ENCODE measurements around the gene UBE2F. TPM values are rescaled to one million over a fixed set of nuclear protein-coding genes. Genes with fewer than 3 reads are reported as not detected.

Gene UBE2F
- total and polyA plus RNA-seq, 12 donors, result 26.8 to 101 (median 54.5) TPM

- intact Hi-C loops (cut with DNase I), result no loop called here
- no peak overlapping the region for H3K27ac ChIP-seq
- no peaks in the 10 kb centered on the region for H3K9me3 ChIP-seq (replicated peaks in 1 of 3)
- H3K4me1 ChIP-seq (replicated peaks in 1 of 2), result no peaks in the 10 kb centered on the region
- no peak overlapping the region for H3K4me3 ChIP-seq
- WGBS, 4 donors, result 93 to 98% (median 97%) methylated on average over 3 of the region's 3 CpGs
- no peaks in the 10 kb centered on the region for H3K27me3 ChIP-seq
- DNase-seq, result no peak
- H3K36me3 ChIP-seq (replicated peaks in 1 of 2), result no peaks in the 10 kb centered on the region
- TF ChIP-seq POLR2A (IDR thresholded peaks at IDR 0.05), result no peak
- no peak for TF ChIP-seq CTCF (IDR thresholded peaks at IDR 0.05)
Measured at GRCh38 chr2:238004077-238004830, 37.4 kb downstream of the UBE2F start.

- no peak overlapping the region for H3K27ac ChIP-seq
- H3K27me3 ChIP-seq, result no peaks in the 10 kb centered on the region
- H3K9me3 ChIP-seq (replicated peaks in 1 of 3), result no peaks in the 10 kb centered on the region
- no peak overlapping the region for H3K4me3 ChIP-seq
- no peaks in the 10 kb centered on the region for H3K36me3 ChIP-seq (replicated peaks in 1 of 2)
- DNase-seq, result no peak
- no peak for TF ChIP-seq CTCF (IDR thresholded peaks at IDR 0.05)
- TF ChIP-seq POLR2A (IDR thresholded peaks at IDR 0.05), result no peak
- H3K4me1 ChIP-seq (replicated peaks in 1 of 2), result no peaks in the 10 kb centered on the region
- 82 to 100% (median 90%) methylated on average over 1 of the region's 1 CpG for WGBS, 4 donors
- intact Hi-C loops (cut with DNase I), result no loop called here
Measured at GRCh38 chr2:238005528-238005927, 38.7 kb downstream of the UBE2F start.

GRCh38 chr2:238006510-238006909 is 39.7 kb downstream of the UBE2F start:
- Histone ChIP-seq H3K36me3 (replicated peaks in 1 of 2) (no peaks in the 10 kb centered on the region), H3K27ac (no peak overlapping the region), H3K4me3 (no peak overlapping the region), H3K27me3 (no peaks in the 10 kb centered on the region), H3K4me1 (replicated peaks in 1 of 2) (no peaks in the 10 kb centered on the region), H3K9me3 (replicated peaks in 1 of 3) (no peaks in the 10 kb centered on the region)
- no peak for TF ChIP-seq POLR2A (IDR thresholded peaks at IDR 0.05)
- TF ChIP-seq CTCF (IDR thresholded peaks at IDR 0.05), result no peak
- intact Hi-C loops (cut with DNase I), result no loop called here
- no peak for DNase-seq

- TF ChIP-seq CTCF (IDR thresholded peaks at IDR 0.05), result no peak
- TF ChIP-seq POLR2A (IDR thresholded peaks at IDR 0.05), result no peak
- H3K36me3 ChIP-seq (replicated peaks in 1 of 2), result no peaks in the 10 kb centered on the region
- no peak for DNase-seq
- no peaks in the 10 kb centered on the region for H3K9me3 ChIP-seq (replicated peaks in 1 of 3)
- H3K27ac ChIP-seq, result no peak overlapping the region
- intact Hi-C loops (cut with DNase I), result no loop called here
- H3K4me1 ChIP-seq (replicated peaks in 1 of 2), result no peaks in the 10 kb centered on the region
- no peaks in the 10 kb centered on the region for H3K27me3 ChIP-seq
- no peak overlapping the region for H3K4me3 ChIP-seq
- 87 to 99% (median 92%) methylated on average over 6 of the region's 6 CpGs for WGBS, 4 donors
Measured at GRCh38 chr2:238007924-238008323, 41.1 kb downstream of the UBE2F start.

All from adrenal gland (tissue), 12 donors.